Body of pancreas (tissue), 4 donors: ENCODE measurements around the gene ELP4. TPM values are rescaled to one million over a fixed set of nuclear protein-coding genes. Genes with fewer than 3 reads are reported as not detected.

Experiments
- ATAC-seq: fragments of 150-250 bp; one replicate; pipeline ENCODE4 v1.9.1; 2016
- DNase-seq, 4 donors: peaks; one replicate each; pipeline ENCODE4 v3.0.0-alpha.2; 2019
- H3K27ac ChIP-seq, 4 donors: fragments of 200-600 bp; sonication (generic); 1 replicate in 3 of 4; 2 replicates in 1 of 4; pipeline versions ENCODE4 v1.5.1 to v1.6.1; 2016 to 2019; ENCODE audit warnings: mild to moderate bottlenecking in 1 of 4, mixed read lengths in 1 of 4, moderate library complexity in 1 of 4
- H3K27me3 ChIP-seq, 2 donors: fragments of 200-600 bp; sonication (generic); one replicate each; pipeline ENCODE4 v1.6.0; 2016; ENCODE audit warnings: mild to moderate bottlenecking in 1 of 2
- H3K36me3 ChIP-seq, 2 donors: fragments of 200-600 bp; sonication (generic); replicated peaks in 1 of 2; 2 replicates each; pipeline ENCODE4 v1.5.1; 2016; ENCODE audit warnings: low read depth in 2 of 2; ENCODE audit not compliant: insufficient read depth in 1 of 2
- H3K4me1 ChIP-seq: fragments of 200-600 bp; sonication (generic); one replicate; pipeline ENCODE4 v1.6.0; 2016
- H3K4me3 ChIP-seq, 2 donors: fragments of 200-600 bp; sonication (generic); 1 replicate in 1 of 2; 2 replicates in 1 of 2; pipeline ENCODE4 v1.5.1; 2016 to 2019
- H3K9me3 ChIP-seq, 3 donors: fragments of 200-600 bp; sonication (generic); 1 replicate in 2 of 3; 2 replicates in 1 of 3; pipeline ENCODE4 v1.5.1; 2016
- CTCF ChIP-seq, 7 experiments: fragments of 450-650 bp in 4 of 7; fragments of 200-600 bp in 3 of 7; sonication (generic) in 3 of 7; IDR thresholded peaks; one replicate each; pipeline ENCODE4 v1.5.1; 2016 to 2019; ENCODE audit warnings: antibody characterized with exemption in 7 of 7
- POLR2A ChIP-seq, 3 donors: fragments of 450-650 bp; IDR thresholded peaks; one replicate each; pipeline ENCODE4 v1.6.1; 2016; ENCODE audit warnings: antibody characterized with exemption in 3 of 3, mild to moderate bottlenecking in 2 of 3
- WGBS, 2 donors: methylation state at CpG; one replicate each; pipeline ENCODE4 v1.1.5; 2017; 5-methylcytosine and 5-hydroxymethylcytosine counted together
- intact Hi-C: fragments of 100-400 bp; cut with DNase I; formaldehyde crosslinking; loops from one replicate; pipeline ENCODE4 v1.15.1; 2023
- total RNA-seq, 2 donors: library from RNA; depleted of rRNA; stranded (reverse); fragments of >200 nt; gene quantifications; one replicate each; pipeline ENCODE4 v1.1.0, GENCODE V29; 2016

ELP4 gene
- total RNA-seq, 2 donors from 2014 or later: 20.2 to 33.3 TPM

- H3K36me3 ChIP-seq: no peaks in the 10 kb centered on the region
- no peak for TF ChIP-seq POLR2A (IDR thresholded peaks at IDR 0.05)
- no peak for TF ChIP-seq CTCF (IDR thresholded peaks at IDR 0.05)
- intact Hi-C loops: no loop called here
- WGBS, 2 donors: 86 to 98% methylated on average over 3 of the region's 3 CpGs
- no peak overlapping the region for H3K4me3 ChIP-seq
- no peaks in the 10 kb centered on the region for H3K27me3 ChIP-seq
- H3K4me1 ChIP-seq: no peaks in the 10 kb centered on the region
- no peak overlapping the region for H3K27ac ChIP-seq
- ATAC-seq (no peak), DNase-seq (no peak)
- no peaks in the 10 kb centered on the region for H3K9me3 ChIP-seq
Measured at GRCh38 chr11:31655483-31655882, 145.9 kb downstream of the ELP4 start.

GRCh38 chr11:31656051-31656450, 146.5 kb downstream of the ELP4 start:
- H3K36me3 ChIP-seq: no peaks in the 10 kb centered on the region
- no peak overlapping the region for H3K27ac ChIP-seq
- DNase-seq: no peak
- intact Hi-C loops: no loop called here
- no peak overlapping the region for H3K4me3 ChIP-seq
- ATAC-seq: no peak
- TF ChIP-seq POLR2A (IDR thresholded peaks at IDR 0.05): no peak
- TF ChIP-seq CTCF (IDR thresholded peaks at IDR 0.05): no peak
- WGBS, 2 donors: 85% methylated on average over 1 of the region's 1 CpG
- H3K9me3 ChIP-seq: no peaks in the 10 kb centered on the region
- H3K27me3 ChIP-seq: no peaks in the 10 kb centered on the region
- H3K4me1 ChIP-seq: no peaks in the 10 kb centered on the region

GRCh38 chr11:31657091-31657490, 147.5 kb downstream of the ELP4 start:
- ATAC-seq (no peak), DNase-seq (no peak)
- H3K4me3 ChIP-seq: no peak overlapping the region
- H3K36me3 ChIP-seq: no peaks in the 10 kb centered on the region
- intact Hi-C loops: no loop called here
- H3K27me3 ChIP-seq: no peaks in the 10 kb centered on the region
- H3K4me1 ChIP-seq: no peaks in the 10 kb centered on the region
- no peak overlapping the region for H3K27ac ChIP-seq
- WGBS, 2 donors: 87 to 90% methylated on average over 1 of the region's 1 CpG
- TF ChIP-seq POLR2A (IDR thresholded peaks at IDR 0.05): no peak
- TF ChIP-seq CTCF (IDR thresholded peaks at IDR 0.05): no peak
- H3K9me3 ChIP-seq: no peaks in the 10 kb centered on the region

GRCh38 chr11:31664129-31664528, 154.6 kb downstream of the ELP4 start:
- H3K4me1 ChIP-seq: no peaks in the 10 kb centered on the region
- H3K27me3 ChIP-seq: no peaks in the 10 kb centered on the region
- no peak for TF ChIP-seq CTCF (IDR thresholded peaks at IDR 0.05)
- TF ChIP-seq POLR2A (IDR thresholded peaks at IDR 0.05): no peak
- WGBS, 2 donors: 81 to 83% methylated on average over 3 of the region's 3 CpGs
- H3K9me3 ChIP-seq: no peaks in the 10 kb centered on the region
- no peak overlapping the region for H3K27ac ChIP-seq
- no peak for ATAC-seq
- no peaks in the 10 kb centered on the region for H3K36me3 ChIP-seq
- H3K4me3 ChIP-seq: no peak overlapping the region
- intact Hi-C loops: no loop called here
- DNase-seq: no peak

- 77 to 83% methylated on average over 3 of the region's 3 CpGs for WGBS, 2 donors
- Histone ChIP-seq H3K36me3 (no peaks in the 10 kb centered on the region), H3K9me3 (no peaks in the 10 kb centered on the region), H3K4me3 (no peak overlapping the region), H3K27ac (no peak overlapping the region), H3K27me3 (no peaks in the 10 kb centered on the region), H3K4me1 (no peaks in the 10 kb centered on the region)
- no peak for DNase-seq
- TF ChIP-seq POLR2A (IDR thresholded peaks at IDR 0.05) (no peak), CTCF (IDR thresholded peaks at IDR 0.05) (no peak)
- intact Hi-C loops: no loop called here
- ATAC-seq: no peak
Measured at GRCh38 chr11:31664954-31665353, 155.4 kb downstream of the ELP4 start.
